H9 (cell line): Measurements from ENCODE around the gene KLHL15. TPM values are rescaled to one million over a fixed set of nuclear protein-coding genes. Genes with fewer than 3 reads are reported as not detected.

Source experiments
- DNase-seq: peaks from one replicate; pipeline ENCODE4 v3.0.0-alpha.2; 2017
- H2AFZ ChIP-seq: one replicate; pipeline ENCODE4 v1.6.1; 2013; ENCODE audit warnings: mild to moderate bottlenecking, low read length, control low read depth, moderate library complexity
- H2AK5ac ChIP-seq: 2 replicates; pipeline ENCODE4 v1.6.1; 2013; ENCODE audit warnings: low read length, control low read depth, mixed read lengths; ENCODE audit not compliant: insufficient read length
- H2BK120ac ChIP-seq: one replicate; pipeline ENCODE4 v1.6.1; 2013; ENCODE audit warnings: low read depth, mild to moderate bottlenecking, low read length, control low read depth, inconsistent platforms; ENCODE audit not compliant: poor library complexity, severe bottlenecking
- H2BK12ac ChIP-seq: 2 replicates; pipeline ENCODE4 v1.6.1; 2013; ENCODE audit warnings: low read length, control low read depth, mixed read lengths, low read depth; ENCODE audit not compliant: insufficient read length
- H2BK15ac ChIP-seq: 2 replicates; pipeline ENCODE4 v1.6.1; 2013; ENCODE audit warnings: low read depth, low read length, control low read depth
- H2BK20ac ChIP-seq: one replicate; pipeline ENCODE4 v1.6.1; 2013; ENCODE audit warnings: low read depth, mild to moderate bottlenecking, low read length, control low read depth, inconsistent platforms; ENCODE audit not compliant: poor library complexity, severe bottlenecking
- H2BK5ac ChIP-seq: 2 replicates; pipeline ENCODE4 v1.6.1; 2013; ENCODE audit warnings: low read length, control low read depth, mixed read lengths; ENCODE audit not compliant: insufficient read length
- H3K14ac ChIP-seq: 2 replicates; pipeline ENCODE4 v1.6.1; 2013; ENCODE audit warnings: low read length, control low read depth; ENCODE audit not compliant: insufficient read depth
- H3K18ac ChIP-seq: 2 replicates; pipeline ENCODE4 v1.6.1; 2013; ENCODE audit warnings: low read depth, mild to moderate bottlenecking, mixed read lengths, low read length, control low read depth; ENCODE audit not compliant: insufficient read length
- H3K23ac ChIP-seq: 2 replicates; pipeline ENCODE4 v1.6.1; 2013; ENCODE audit warnings: low read length, control low read depth, mixed read lengths, low read depth; ENCODE audit not compliant: insufficient read length
- H3K23me2 ChIP-seq: 2 replicates; pipeline ENCODE4 v1.6.1; 2013; ENCODE audit warnings: low read depth, mild to moderate bottlenecking, mixed read lengths, low read length, control low read depth; ENCODE audit not compliant: insufficient read length, poor library complexity, severe bottlenecking
- H3K27ac ChIP-seq: 2 replicates; pipeline ENCODE4 v1.5.1; 2013; ENCODE audit warnings: low read length, control low read depth, mixed read lengths, low read depth; ENCODE audit not compliant: insufficient read length
- H3K27me3 ChIP-seq: 2 replicates; pipeline ENCODE4 v1.6.1; 2013; ENCODE audit warnings: low read length, control low read depth, inconsistent platforms; ENCODE audit not compliant: insufficient read depth
- H3K4ac ChIP-seq: 2 replicates; pipeline ENCODE4 v1.6.1; 2013; ENCODE audit warnings: low read depth, mild to moderate bottlenecking, control low read depth, inconsistent platforms, low read length, moderate library complexity
- H3K4me1 ChIP-seq: 2 replicates; pipeline ENCODE4 v1.6.1; 2013; ENCODE audit warnings: low read length, control low read depth, inconsistent platforms; ENCODE audit not compliant: insufficient read depth
- H3K4me2 ChIP-seq: 2 replicates; pipeline ENCODE4 v1.6.1; 2013; ENCODE audit warnings: low read length, control low read depth, mixed read lengths; ENCODE audit not compliant: insufficient read length, insufficient read depth
- H3K56ac ChIP-seq: 2 replicates; pipeline ENCODE4 v1.6.1; 2013; ENCODE audit warnings: low read depth, mild to moderate bottlenecking, mixed read lengths, low read length, control low read depth; ENCODE audit not compliant: insufficient read length
- H3K79me1 ChIP-seq: 2 replicates; pipeline ENCODE4 v1.6.1; 2013; ENCODE audit warnings: low read depth, mild to moderate bottlenecking, moderate library complexity, low read length, control low read depth, inconsistent platforms; ENCODE audit not compliant: insufficient read depth, poor library complexity, severe bottlenecking
- H3K79me2 ChIP-seq: 2 replicates; pipeline ENCODE4 v1.6.1; 2013; ENCODE audit warnings: low read length, control low read depth, inconsistent platforms; ENCODE audit not compliant: insufficient read depth
- H3K9ac ChIP-seq: 2 replicates; pipeline ENCODE4 v1.6.1; 2013; ENCODE audit warnings: low read length, control low read depth, mixed read lengths; ENCODE audit not compliant: insufficient read length; ENCODE audit errors: extremely low read depth
- H3K9me3 ChIP-seq: one replicate; pipeline ENCODE4 v1.6.1; 2013; ENCODE audit warnings: low read depth, low read length, inconsistent platforms; ENCODE audit not compliant: control insufficient read depth
- H3T11ph ChIP-seq: one replicate; pipeline ENCODE4 v1.6.1; 2013; ENCODE audit warnings: mild to moderate bottlenecking, low read length, control low read depth, inconsistent platforms
- H4K20me1 ChIP-seq: one replicate; pipeline ENCODE4 v1.6.1; 2013; ENCODE audit not compliant: control insufficient read depth, insufficient read length, insufficient read depth
- H4K5ac ChIP-seq: 2 replicates; pipeline ENCODE4 v1.6.1; 2013; ENCODE audit warnings: low read depth, mild to moderate bottlenecking, mixed read lengths, low read length, control low read depth; ENCODE audit not compliant: insufficient read length
- H4K8ac ChIP-seq: replicated peaks from 2 replicates; pipeline ENCODE4 v1.6.1; 2013; ENCODE audit warnings: low read length, control low read depth, mixed read lengths, low read depth; ENCODE audit not compliant: insufficient read length
- H4K91ac ChIP-seq: 2 replicates; pipeline ENCODE4 v1.6.1; 2013; ENCODE audit warnings: low read depth, mild to moderate bottlenecking, moderate library complexity, mixed read lengths, low read length, control low read depth; ENCODE audit not compliant: insufficient read length
- H3K27ac Mint-ChIP-seq, 3 experiments: 2 replicates in 2 of 3; 3 replicates in 1 of 3; pipeline ENCODE4 v1.8.0; 2020 to 2021; ENCODE audit warnings: mixed read lengths in 3 of 3, mild to moderate bottlenecking in 1 of 3, moderate library complexity in 1 of 3
- H3K27me3 Mint-ChIP-seq: 2 replicates; pipeline ENCODE4 v1.8.0; 2021; ENCODE audit warnings: low read depth, mild to moderate bottlenecking, moderate library complexity, mixed read lengths
- H3K36me3 Mint-ChIP-seq, 3 experiments: 2 replicates in 2 of 3; 3 replicates in 1 of 3; pipeline ENCODE4 v1.8.0; 2020 to 2021; ENCODE audit warnings: low read depth in 3 of 3, mixed read lengths in 3 of 3; ENCODE audit not compliant: insufficient read depth in 1 of 3
- H3K4me1 Mint-ChIP-seq, 2 experiments: 2 replicates each; pipeline ENCODE4 v1.8.0; 2020; ENCODE audit warnings: mixed read lengths in 2 of 2
- H3K4me3 Mint-ChIP-seq, 2 experiments: 2 replicates in 1 of 2; 3 replicates in 1 of 2; pipeline ENCODE4 v1.8.0; 2020 to 2021; ENCODE audit warnings: mild to moderate bottlenecking in 2 of 2, mixed read lengths in 2 of 2, moderate library complexity in 1 of 2
- H3K9me3 Mint-ChIP-seq, 2 experiments: 2 replicates in 1 of 2; 3 replicates in 1 of 2; pipeline ENCODE4 v1.8.0; 2020; ENCODE audit warnings: mild to moderate bottlenecking in 2 of 2, mixed read lengths in 2 of 2, moderate library complexity in 1 of 2
- WGBS: extraction: QIAGEN DNeasy Blood & Tissue Kit; methylation state at CpG from one replicate; pipeline ENCODE4 v1.1.7; 2013; ENCODE audit warnings: missing lambda C conversion rate, low lambda C conversion rate, mixed read lengths; ENCODE audit not compliant: insufficient read length; ENCODE audit errors: extremely low coverage; 5-methylcytosine and 5-hydroxymethylcytosine counted together
- total RNA-seq: library from RNA; stranded (reverse); gene quantifications from 2 replicates; pipeline ENCODE4 v1.2.1, GENCODE V29; 2021
- TF ChIP-seq, protein P1 (sequence below): fragments of 200-600 bp; sonication (generic); conservative IDR thresholded peaks from 3 replicates; pipeline ENCODE4 v1.8.0; 2021; ENCODE audit warnings: antibody characterized with exemption, mild to moderate bottlenecking

The KLHL15 gene
- total RNA-seq, 1 experiment from 2014 or later = 19.0 TPM

DNA sequence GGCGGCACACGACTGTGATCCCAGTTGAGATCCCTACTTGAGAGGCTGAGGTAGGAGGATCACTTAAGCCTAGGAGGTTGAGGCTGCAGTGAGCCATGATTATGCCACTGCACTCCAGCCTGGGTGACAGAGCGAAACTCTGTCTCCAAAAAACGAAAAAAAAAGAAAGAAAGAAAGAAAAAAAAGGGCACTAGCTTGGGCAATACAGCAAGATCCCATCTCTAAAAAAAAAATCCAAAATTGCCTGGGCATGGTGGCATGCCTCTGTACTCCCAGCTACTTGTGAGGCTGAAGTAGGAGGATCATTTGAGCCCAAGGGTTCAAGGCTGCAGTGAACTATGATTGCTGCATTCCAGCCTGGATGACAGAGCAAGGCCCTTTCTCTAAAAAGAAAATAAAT is 10.7 kb upstream of the KLHL15 start:
- no peaks in the 10 kb centered on the region for H4K20me1 ChIP-seq
- H2AFZ ChIP-seq = no peak overlapping the region
- H3T11ph ChIP-seq = no peak overlapping the region
- no peak for DNase-seq
- H3K27ac Mint-ChIP-seq = no peak overlapping the region
- H2BK12ac ChIP-seq = no peak overlapping the region
- no peaks in the 10 kb centered on the region for H3K9me3 ChIP-seq
- H2BK20ac ChIP-seq = no peak overlapping the region
- peaks cover 11% of the 10 kb centered on the region for H3K27me3 Mint-ChIP-seq
- H3K79me1 ChIP-seq = no peaks in the 10 kb centered on the region
- no peak overlapping the region for H3K56ac ChIP-seq
- H2AK5ac ChIP-seq = no peak overlapping the region
- no peak overlapping the region for H3K4me3 Mint-ChIP-seq
- H3K27me3 ChIP-seq = no peaks in the 10 kb centered on the region
- no CpG with 5 or more reads among the region's 4 CpGs for WGBS
- no peak overlapping the region for H4K91ac ChIP-seq
- TF ChIP-seq, protein P1, sequence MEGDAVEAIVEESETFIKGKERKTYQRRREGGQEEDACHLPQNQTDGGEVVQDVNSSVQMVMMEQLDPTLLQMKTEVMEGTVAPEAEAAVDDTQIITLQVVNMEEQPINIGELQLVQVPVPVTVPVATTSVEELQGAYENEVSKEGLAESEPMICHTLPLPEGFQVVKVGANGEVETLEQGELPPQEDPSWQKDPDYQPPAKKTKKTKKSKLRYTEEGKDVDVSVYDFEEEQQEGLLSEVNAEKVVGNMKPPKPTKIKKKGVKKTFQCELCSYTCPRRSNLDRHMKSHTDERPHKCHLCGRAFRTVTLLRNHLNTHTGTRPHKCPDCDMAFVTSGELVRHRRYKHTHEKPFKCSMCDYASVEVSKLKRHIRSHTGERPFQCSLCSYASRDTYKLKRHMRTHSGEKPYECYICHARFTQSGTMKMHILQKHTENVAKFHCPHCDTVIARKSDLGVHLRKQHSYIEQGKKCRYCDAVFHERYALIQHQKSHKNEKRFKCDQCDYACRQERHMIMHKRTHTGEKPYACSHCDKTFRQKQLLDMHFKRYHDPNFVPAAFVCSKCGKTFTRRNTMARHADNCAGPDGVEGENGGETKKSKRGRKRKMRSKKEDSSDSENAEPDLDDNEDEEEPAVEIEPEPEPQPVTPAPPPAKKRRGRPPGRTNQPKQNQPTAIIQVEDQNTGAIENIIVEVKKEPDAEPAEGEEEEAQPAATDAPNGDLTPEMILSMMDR = no peak
- no peaks in the 10 kb centered on the region for H3K23me2 ChIP-seq
- no peak overlapping the region for H2BK15ac ChIP-seq
- no peak overlapping the region for H3K14ac ChIP-seq
- H3K4ac ChIP-seq = no peak overlapping the region
- no peak overlapping the region for H3K23ac ChIP-seq
- no peak overlapping the region for H3K9ac ChIP-seq
- no peak overlapping the region for H3K4me2 ChIP-seq
- H3K4me1 ChIP-seq = no peaks in the 10 kb centered on the region
- no peak overlapping the region for H3K18ac ChIP-seq
- no peak overlapping the region for H4K8ac ChIP-seq
- H4K5ac ChIP-seq = no peak overlapping the region
- no peak overlapping the region for H2BK5ac ChIP-seq
- no peaks in the 10 kb centered on the region for H3K4me1 Mint-ChIP-seq
- no peaks in the 10 kb centered on the region for H3K79me2 ChIP-seq
- H3K27ac ChIP-seq = no peak overlapping the region
- H3K36me3 Mint-ChIP-seq = no peaks in the 10 kb centered on the region
- no peaks in the 10 kb centered on the region for H3K9me3 Mint-ChIP-seq
- H2BK120ac ChIP-seq = no peak overlapping the region
